ENCODE measurements around the gene ASB1. TPM values are rescaled to one million over a fixed set of nuclear protein-coding genes. Genes with fewer than 3 reads are reported as not detected.

ASB1 gene
- total and polyA plus RNA-seq, 2 donors (not counting 1 experiment from before 2014, with no cell fraction given): 19.3 to 40.6 TPM

DNA sequence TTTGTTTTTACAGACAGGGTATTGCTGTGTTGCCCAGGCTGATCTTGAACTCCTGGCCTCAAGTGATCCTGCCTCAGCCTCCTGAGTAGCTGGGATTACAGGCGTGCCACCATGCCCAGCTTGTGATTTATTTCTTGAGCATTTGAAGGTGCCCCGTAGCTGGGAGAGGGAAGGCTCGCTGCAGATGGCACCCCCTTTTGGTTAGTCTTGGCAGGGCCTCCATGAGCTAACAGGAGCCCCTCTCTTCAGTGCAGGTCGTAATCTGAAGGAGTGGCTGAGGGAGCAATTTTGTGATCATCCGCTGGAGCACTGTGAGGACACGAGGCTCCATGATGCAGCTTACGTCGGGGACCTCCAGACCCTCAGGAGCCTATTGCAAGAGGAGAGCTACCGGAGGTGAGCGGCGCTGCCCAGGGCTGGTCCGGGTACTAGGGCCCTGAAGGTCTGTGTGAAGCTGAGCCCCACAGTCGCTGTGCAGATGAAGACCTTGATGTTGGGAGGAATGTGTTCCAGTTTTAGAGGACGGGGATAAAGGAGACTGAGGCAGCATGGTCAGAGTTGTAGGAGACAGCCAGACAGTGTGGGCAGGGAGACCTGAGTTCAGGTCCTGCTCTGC is 6.7 kb downstream of the ASB1 start:
- Histone ChIP-seq H4K20me1 (ENCODE audit: control insufficient read depth, extremely low read depth, insufficient read depth, low read length) (no peaks in the 10 kb centered on the region), H3K27me3 (ENCODE audit: control insufficient read depth, insufficient read depth, low read length) (no peaks in the 10 kb centered on the region), H3K9ac (ENCODE audit: insufficient read depth, low read length) (no peak overlapping the region), H3K36me3 (ENCODE audit: control insufficient read depth, insufficient read depth, low read length) (peaks cover 12% of the 10 kb centered on the region), H2AFZ (ENCODE audit: low read length) (no peak overlapping the region), H3K27ac (ENCODE audit: insufficient read depth, low read length) (peak overlapping the region; percentile 95), H3K4me3 (replicated peaks in 1 of 4; ENCODE audit: control extremely low read depth in 1 of 4, insufficient read depth in 1 of 4, low read depth in 3 of 4, low read length in 4 of 4) (no peak overlapping the region), H3K4me2 (ENCODE audit: extremely low read depth, insufficient read depth, low read length) (no peak overlapping the region), H3K79me2 (ENCODE audit: control insufficient read depth, insufficient read depth, low read length) (peaks cover 78% of the 10 kb centered on the region), H3K9me3 (ENCODE audit: control insufficient read depth, insufficient read depth, low read depth, low read length) (no peaks in the 10 kb centered on the region), H3K4me1 (ENCODE audit: control insufficient read depth, extremely low read depth, insufficient read depth, low read length) (peaks cover 21% of the 10 kb centered on the region)
- TF ChIP-seq, protein P1, sequence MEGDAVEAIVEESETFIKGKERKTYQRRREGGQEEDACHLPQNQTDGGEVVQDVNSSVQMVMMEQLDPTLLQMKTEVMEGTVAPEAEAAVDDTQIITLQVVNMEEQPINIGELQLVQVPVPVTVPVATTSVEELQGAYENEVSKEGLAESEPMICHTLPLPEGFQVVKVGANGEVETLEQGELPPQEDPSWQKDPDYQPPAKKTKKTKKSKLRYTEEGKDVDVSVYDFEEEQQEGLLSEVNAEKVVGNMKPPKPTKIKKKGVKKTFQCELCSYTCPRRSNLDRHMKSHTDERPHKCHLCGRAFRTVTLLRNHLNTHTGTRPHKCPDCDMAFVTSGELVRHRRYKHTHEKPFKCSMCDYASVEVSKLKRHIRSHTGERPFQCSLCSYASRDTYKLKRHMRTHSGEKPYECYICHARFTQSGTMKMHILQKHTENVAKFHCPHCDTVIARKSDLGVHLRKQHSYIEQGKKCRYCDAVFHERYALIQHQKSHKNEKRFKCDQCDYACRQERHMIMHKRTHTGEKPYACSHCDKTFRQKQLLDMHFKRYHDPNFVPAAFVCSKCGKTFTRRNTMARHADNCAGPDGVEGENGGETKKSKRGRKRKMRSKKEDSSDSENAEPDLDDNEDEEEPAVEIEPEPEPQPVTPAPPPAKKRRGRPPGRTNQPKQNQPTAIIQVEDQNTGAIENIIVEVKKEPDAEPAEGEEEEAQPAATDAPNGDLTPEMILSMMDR (conservative IDR thresholded peaks at IDR 0.05 in 1 of 2, IDR thresholded peaks at IDR 0.05 in 1 of 2; ENCODE audit: low read depth in 1 of 2, low read length in 2 of 2): no peak
- TF ChIP-seq EZH2 (IDR thresholded peaks at IDR 0.05; ENCODE audit: low read length, missing control alignments): no peak
- DNase-seq (ENCODE audit: low read depth in 2 of 2): no peak

DNA sequence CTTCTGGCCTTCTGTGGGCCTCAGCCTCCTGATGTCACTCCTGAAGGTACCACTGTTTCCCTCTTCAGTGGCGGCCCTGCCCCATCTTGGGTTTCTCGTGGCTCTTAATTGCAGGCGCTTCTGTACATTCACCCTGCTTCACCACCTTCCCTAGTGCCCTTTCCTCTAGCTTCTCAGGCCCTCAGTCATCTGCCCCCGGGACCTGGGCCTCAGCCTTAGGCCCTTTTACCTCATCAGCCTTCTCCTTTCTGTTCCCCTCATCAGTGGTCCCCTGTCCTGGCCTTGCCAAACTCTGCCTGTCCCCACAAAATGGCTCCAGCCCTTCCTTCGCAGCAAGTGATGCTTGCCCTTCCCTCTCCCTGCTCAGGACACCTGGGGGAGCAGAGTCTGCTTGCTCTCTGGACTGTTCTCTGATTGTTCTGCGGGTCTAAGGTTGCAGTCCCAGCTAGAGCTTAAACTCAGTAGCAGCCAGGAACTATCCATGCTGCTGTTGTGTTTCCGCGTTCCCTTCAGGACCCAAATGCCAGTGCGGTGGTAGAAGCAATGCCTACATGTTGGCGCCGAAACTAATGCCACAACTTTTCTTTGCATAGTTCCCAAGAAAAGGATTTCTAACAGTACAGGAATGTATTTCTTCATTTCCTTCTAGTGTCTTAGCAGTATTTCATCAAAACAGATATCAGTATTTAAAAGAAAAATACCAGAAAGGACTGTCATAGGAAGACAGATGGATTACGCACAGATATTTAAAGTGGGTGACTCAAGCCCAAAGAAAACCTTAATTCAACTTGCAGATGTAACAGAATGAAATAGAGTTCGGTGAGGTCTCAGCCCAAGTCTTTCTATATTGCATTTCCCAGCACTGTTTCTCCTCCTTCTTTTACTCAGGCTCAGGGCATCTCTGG is 7.5 kb downstream of the ASB1 start:
- Histone ChIP-seq H3K4me1 (ENCODE audit: control insufficient read depth, extremely low read depth, insufficient read depth, low read length) (peaks cover 23% of the 10 kb centered on the region), H4K20me1 (ENCODE audit: control insufficient read depth, extremely low read depth, insufficient read depth, low read length) (no peaks in the 10 kb centered on the region), H3K9ac (ENCODE audit: insufficient read depth, low read length) (peak overlapping the region; percentile 34), H3K4me2 (ENCODE audit: extremely low read depth, insufficient read depth, low read length) (peak overlapping the region; percentile 51), H2AFZ (ENCODE audit: low read length) (no peak overlapping the region), H3K9me3 (ENCODE audit: control insufficient read depth, insufficient read depth, low read depth, low read length) (no peaks in the 10 kb centered on the region), H3K4me3 (replicated peaks in 1 of 4; ENCODE audit: control extremely low read depth in 1 of 4, insufficient read depth in 1 of 4, low read depth in 3 of 4, low read length in 4 of 4) (no peak overlapping the region), H3K27me3 (ENCODE audit: control insufficient read depth, insufficient read depth, low read length) (no peaks in the 10 kb centered on the region), H3K36me3 (ENCODE audit: control insufficient read depth, insufficient read depth, low read length) (peaks cover 12% of the 10 kb centered on the region), H3K79me2 (ENCODE audit: control insufficient read depth, insufficient read depth, low read length) (peaks cover 77% of the 10 kb centered on the region), H3K27ac (ENCODE audit: insufficient read depth, low read length) (peak overlapping the region; percentile 95)
- DNase-seq (ENCODE audit: low read depth in 2 of 2): peak; percentile 91 to 96
- TF ChIP-seq, protein P1 (conservative IDR thresholded peaks at IDR 0.05 in 1 of 2, IDR thresholded peaks at IDR 0.05 in 1 of 2; ENCODE audit: low read depth in 1 of 2, low read length in 2 of 2): no peak
- no peak for TF ChIP-seq EZH2 (IDR thresholded peaks at IDR 0.05; ENCODE audit: low read length, missing control alignments)
